GM19328 (cell line): ENCODE measurements around the gene BMX.

ENCODE experiments used
- ATAC-seq: cut with Tn5 transposase; IDR thresholded peaks from one replicate; pipeline ENCODE4 v1.9.1; 2021; ENCODE audit warnings: mild to moderate bottlenecking, moderate library complexity; ENCODE audit not compliant: unreplicated experiment

Gene BMX

DNA sequence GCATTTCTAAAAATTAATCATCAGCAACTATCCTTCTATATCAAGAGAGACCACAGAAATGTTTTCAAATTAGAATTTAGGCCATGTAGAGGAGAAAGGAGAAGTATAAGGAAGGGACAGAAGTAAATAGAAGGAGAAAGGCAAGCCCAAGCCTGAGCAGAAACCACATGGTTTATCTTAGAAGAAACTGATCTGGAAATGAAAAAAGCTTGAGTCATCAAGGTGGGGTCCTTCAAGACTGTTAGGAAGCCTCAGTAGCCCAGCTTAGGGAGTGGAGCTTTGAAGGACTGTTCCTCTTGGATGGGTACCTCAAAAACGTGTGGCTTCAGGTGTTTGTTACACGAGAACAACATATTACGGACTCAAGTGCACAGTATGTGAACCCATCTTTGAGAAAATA is 4.5 kb downstream of the BMX start:
- ATAC-seq: no peak

DNA sequence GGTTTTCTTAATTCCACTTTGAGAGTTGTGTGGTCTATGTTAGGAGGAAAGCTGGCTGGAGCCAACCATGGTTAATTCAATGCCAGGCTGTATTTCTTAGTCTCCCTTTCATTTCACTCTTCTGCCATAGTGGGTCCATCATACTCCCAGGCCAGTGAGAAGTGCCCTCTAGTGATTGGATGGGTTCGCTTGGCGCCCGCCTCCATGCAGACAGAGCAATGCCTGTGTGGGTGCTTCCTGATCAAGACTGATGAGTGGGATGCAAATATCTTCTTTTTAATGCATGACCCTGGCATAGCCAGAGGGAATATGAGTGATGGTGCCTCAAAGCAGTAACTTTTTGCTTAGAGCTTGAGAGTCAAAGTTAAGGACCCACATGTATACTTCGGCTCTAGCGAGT is 6.4 kb downstream of the BMX start:
- ATAC-seq: no peak

DNA sequence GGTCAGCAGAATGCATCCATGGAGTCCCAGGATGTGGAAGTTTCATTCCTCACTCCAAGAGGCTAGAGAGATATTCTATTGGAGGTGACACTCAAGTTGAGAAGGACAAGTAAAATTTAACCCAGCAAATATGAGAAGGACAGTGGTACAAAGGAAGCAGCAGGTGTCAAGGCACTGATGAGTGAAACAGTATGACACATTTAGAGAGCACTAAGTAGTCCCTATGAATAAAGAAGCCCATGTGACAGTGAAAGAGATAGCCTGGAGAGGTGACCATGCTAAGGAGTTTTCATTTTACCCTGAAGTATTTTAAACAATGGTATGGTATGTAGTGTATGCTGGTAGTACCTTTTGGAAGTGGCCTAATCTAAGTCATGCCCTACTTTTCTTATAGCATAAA is 9.2 kb downstream of the BMX start:
- no peak for ATAC-seq

- no peak for ATAC-seq
Observed at GRCh38 chrX:15511563-15511962, 11.0 kb downstream of the BMX start.

- ATAC-seq: no peak
Observed at GRCh38 chrX:15512401-15512965, 11.9 kb downstream of the BMX start.

GRCh38 chrX:15514279-15514678 is 13.7 kb downstream of the BMX start:
- ATAC-seq: no peak

DNA sequence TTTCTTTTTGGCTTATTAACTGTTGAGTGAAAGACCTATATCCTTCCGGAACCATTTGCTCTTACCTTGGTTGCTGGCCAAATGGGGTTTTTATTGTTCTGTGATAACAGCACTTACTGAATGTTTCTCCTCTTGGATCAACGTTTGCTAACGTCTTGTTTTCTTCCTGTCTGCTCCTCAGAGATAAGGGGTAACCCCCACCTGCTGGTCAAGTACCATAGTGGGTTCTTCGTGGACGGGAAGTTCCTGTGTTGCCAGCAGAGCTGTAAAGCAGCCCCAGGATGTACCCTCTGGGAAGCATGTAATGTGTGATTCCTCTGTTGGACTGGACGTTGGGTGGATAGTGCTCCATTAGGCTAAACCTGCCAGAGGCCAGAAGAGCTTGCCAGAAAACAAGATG is 15.3 kb downstream of the BMX start:
- ATAC-seq: no peak

GRCh38 chrX:15522464-15522863 is 21.9 kb downstream of the BMX start:
- no peak for ATAC-seq

DNA sequence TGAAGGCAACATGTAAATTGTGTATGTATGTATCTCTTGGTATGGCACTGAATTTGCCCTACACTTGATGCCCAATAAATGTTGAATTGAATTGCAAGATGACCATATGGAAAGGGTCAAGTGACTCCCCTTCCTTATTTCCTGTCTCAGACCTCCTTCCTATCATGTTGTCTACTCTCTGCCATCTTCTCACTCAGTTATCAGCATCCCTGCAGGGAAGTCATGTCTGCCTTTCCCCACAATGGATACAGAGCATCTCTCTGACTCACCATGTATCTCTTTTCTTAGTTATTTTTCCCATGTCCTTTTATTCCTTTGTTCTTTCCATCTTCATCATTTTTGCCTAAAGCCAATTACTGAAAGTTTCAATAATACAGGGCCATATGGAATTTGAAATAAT is 22.5 kb downstream of the BMX start:
- ATAC-seq: no peak

GRCh38 chrX:15524417-15524816 is 23.8 kb downstream of the BMX start:
- ATAC-seq: no peak

DNA sequence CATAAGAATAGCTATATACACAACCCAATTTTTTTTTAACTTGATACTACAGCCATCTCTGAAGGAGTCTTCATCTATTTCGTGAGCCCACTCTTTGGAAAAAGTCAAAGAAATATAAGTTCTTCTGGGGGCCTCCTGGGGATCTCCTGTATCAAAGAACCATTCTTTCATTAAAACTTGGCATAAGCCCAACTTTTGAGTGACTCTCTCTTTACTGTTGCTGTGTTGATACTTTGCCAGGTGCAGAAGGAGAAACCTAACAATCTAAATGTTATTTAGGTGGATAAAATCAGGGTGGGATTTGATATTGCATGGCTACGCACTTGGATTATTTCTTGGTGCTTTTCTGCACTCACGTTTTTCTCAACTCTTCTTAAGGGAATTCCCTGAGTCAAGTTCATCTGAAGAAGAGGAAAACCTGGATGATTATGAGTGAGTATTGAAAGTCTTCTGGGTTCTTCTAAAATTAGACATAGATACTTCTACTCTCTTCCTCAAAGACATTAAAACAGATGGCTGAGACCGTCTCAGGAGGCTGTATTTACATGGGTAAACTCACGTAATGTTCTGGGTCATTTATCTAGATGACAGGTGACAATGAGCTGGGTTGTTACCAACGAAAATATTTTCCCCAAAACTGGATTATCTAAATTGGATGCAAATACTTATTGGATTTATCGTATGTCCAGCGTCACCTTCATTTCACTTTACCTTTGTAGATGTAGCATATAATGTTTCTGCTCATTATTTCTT is 25.2 kb downstream of the BMX start:
- ATAC-seq: no peak

GRCh38 chrX:15529165-15529564 is 28.6 kb downstream of the BMX start:
- ATAC-seq: no peak

GRCh38 chrX:15530318-15530717 is 29.7 kb downstream of the BMX start:
- ATAC-seq: no peak

GRCh38 chrX:15546745-15547144 is 46.1 kb downstream of the BMX start:
- ATAC-seq: no peak

GRCh38 chrX:15547356-15547755 is 46.7 kb downstream of the BMX start:
- no peak for ATAC-seq

DNA sequence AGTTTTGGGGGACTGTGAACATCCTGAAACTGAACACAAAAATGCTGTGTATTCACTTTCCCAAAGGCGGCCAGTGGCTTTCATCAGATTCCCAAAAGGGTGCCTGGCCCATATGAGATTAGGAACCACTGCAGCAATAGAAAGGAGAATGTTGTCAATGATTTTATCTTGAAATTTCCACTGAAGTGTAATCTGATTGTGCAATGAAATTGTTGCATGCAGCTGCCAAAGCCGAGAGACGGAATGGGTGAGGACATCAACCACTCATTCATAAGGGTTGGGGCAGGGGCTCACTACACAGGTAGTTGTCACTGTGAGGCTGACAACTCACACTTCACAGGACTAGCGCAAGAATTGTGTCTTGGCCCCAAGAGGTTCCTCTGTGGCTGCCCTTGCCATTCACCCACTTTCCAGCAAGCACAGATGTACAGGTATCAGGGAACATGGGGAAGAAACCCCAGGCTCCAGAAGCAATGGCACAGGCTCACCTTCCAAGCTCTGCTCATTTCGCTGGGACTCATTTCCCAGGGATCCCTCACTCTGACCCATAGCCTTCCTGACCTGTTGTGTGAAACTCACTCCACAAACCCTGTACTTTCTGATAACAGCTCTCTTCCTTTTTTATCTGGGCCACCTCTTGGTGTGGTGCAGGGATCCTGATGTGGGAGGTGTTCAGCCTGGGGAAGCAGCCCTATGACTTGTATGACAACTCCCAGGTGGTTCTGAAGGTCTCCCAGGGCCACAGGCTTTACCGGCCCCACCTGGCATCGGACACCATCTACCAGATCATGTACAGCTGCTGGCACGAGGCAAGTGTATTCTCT is 48.8 kb downstream of the BMX start:
- ATAC-seq: no peak

DNA sequence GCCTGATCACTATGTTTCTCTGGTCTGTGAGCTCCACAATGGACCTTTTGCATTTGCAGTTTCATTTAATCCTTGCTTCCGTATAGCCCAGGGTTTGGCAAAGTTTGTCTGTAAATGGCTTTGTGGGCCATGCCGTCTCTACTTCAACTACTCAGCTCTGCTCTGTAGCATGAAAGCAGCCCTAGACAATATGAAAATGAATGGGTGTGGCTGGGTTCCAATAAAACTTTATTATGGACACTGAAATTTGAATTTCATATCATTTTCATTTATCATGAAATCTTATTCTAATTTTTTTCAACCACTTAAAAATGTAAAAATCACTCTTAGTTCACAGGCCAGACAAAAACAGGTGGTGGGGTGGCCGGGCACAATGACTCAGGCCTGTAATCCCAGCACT is 58.6 kb downstream of the BMX start:
- no peak for ATAC-seq

- ATAC-seq: no peak
Observed at GRCh38 chrX:15560924-15561323, 60.3 kb downstream of the BMX start.

- no peak for ATAC-seq
Observed at GRCh38 chrX:15563056-15563455, 62.4 kb downstream of the BMX start.

DNA sequence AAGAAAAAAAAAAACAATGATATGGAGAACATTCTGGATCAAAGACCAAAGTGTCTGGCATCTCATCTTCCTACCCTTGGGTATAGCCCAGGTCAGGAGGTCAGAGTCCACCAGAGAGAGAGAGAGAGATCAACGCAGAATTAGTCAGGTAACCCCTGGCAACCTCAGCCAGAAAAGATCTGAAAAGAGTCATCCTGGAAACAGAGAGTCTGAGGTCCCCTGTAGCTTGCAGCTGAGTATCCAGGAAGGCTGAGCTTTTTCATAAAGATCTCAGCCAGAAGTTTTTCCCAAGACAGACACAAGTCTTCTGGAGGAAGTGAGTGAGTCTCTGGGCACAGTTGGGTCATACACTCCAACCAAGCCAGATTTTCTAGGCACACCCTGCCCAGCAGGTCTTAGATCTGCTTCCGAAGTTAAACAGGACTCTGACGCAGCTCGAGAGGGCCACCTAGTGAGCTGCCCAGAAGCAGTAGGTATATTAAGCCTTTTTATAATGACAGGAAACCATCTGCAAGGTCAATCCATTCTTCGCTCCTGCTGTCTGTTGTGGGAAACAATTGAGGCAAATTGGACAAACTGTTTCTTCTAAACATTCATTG is 64.5 kb downstream of the BMX start:
- ATAC-seq: peak; percentile 67

DNA sequence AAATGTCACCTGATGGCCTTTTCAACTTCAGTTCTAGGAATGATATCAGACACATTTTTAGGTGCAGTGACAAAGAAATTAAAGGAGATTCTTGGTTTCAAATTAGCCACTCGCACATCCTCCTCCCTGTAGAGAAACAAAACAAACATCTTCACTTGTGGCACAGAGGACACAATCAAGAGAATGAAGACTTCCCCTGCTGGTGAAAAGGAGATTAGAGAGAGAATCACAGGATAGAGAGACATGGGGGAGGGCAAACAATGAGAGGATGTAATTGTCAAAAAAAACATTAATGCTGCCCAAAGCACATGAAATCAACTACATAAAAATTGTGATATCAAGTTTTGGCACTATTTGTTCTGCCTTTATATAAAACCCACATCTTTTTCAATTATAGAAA is 65.6 kb downstream of the BMX start:
- ATAC-seq: no peak

GRCh38 chrX:15567267-15567666 is 66.7 kb downstream of the BMX start:
- ATAC-seq: no peak
